ENCODE measurements around the gene CNNM2.
A peak's percentile ranks its signal among the peaks of the same experiment; 100 is the strongest.

Gene CNNM2

DNA sequence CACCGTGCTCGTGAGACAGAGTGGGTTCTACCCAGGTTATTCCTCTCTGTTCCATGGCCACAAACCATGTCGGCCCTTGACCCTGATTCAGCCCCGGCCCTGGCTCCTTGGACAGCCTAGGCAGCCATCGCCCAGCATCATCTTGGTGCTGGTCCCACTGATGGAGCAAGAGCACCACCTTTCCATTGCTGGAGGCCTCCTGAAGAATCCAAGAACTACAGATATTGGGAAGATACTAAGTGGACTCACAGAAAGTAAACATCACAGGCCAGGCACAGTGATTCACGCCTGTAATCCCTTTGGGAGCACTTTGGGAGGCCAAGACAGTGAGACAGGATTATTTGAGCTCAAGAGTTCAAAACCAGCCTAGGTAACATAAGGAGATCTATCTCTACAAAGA is 149.9 kb downstream of the CNNM2 start:
- Mint-ChIP-seq H3K4me1 (no peaks in the 10 kb centered on the region), H3K27me3 (ENCODE audit: low read depth) (no peaks in the 10 kb centered on the region), H3K36me3 (ENCODE audit: low read depth) (peaks cover 4% of the 10 kb centered on the region), H3K9me3 (no peaks in the 10 kb centered on the region), H3K4me3 (no peak overlapping the region), H3K27ac (no peak overlapping the region)
- TF ChIP-seq, protein P1, sequence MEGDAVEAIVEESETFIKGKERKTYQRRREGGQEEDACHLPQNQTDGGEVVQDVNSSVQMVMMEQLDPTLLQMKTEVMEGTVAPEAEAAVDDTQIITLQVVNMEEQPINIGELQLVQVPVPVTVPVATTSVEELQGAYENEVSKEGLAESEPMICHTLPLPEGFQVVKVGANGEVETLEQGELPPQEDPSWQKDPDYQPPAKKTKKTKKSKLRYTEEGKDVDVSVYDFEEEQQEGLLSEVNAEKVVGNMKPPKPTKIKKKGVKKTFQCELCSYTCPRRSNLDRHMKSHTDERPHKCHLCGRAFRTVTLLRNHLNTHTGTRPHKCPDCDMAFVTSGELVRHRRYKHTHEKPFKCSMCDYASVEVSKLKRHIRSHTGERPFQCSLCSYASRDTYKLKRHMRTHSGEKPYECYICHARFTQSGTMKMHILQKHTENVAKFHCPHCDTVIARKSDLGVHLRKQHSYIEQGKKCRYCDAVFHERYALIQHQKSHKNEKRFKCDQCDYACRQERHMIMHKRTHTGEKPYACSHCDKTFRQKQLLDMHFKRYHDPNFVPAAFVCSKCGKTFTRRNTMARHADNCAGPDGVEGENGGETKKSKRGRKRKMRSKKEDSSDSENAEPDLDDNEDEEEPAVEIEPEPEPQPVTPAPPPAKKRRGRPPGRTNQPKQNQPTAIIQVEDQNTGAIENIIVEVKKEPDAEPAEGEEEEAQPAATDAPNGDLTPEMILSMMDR (IDR thresholded peaks at IDR 0.05; ENCODE audit: unreplicated experiment in 3 of 3), result no peak

DNA sequence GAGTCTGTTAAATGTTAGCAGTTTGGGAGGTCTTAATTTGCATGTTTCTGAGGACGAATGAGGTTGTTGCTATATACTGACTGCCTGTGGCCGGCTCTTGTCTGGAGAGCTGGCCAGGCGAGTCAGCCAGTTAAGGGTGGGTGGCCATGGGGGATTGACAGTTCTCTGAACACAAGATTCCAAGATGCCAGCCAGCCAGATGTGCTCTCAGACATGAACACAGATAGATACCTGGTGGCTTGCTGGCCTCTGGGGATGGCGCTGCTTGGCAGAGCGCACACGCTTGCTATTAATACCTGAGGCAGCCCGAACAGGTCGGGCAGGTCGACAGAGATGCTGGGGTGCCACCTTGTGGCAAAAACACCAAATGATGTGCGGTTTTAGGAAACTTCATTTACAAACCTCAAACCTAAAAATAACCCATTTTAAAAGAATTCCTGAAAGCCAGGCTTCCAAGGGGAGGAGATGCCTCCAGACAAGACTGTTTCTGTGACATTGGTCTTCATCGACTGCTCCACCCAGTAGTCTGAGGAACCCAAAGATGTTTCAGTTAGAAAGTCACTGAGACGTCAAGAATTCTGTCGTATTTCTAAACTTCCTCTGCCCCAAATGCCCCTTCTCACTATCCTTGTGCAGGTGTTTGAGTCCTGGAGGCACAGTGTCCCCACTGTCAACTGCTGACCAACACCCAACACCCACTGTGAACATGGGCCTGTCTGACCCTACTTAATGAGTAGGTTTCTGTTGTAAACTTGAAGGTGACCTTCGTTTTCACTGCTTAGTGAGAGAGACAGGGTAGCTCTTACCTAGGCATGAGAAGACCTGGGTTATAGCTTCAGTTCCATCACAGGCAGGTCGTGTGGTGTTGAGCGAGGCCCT is 151.6 kb downstream of the CNNM2 start:
- H3K4me1 Mint-ChIP-seq, result no peaks in the 10 kb centered on the region
- no peaks in the 10 kb centered on the region for H3K27me3 Mint-ChIP-seq (ENCODE audit: low read depth)
- no peak overlapping the region for H3K4me3 Mint-ChIP-seq
- no peaks in the 10 kb centered on the region for H3K9me3 Mint-ChIP-seq
- H3K27ac Mint-ChIP-seq, result no peak overlapping the region
- TF ChIP-seq, protein P1 (IDR thresholded peaks at IDR 0.05; ENCODE audit: unreplicated experiment in 3 of 3), result peak; percentile 72 to 81 (median 72)
- peaks cover 4% of the 10 kb centered on the region for H3K36me3 Mint-ChIP-seq (ENCODE audit: low read depth)

DNA sequence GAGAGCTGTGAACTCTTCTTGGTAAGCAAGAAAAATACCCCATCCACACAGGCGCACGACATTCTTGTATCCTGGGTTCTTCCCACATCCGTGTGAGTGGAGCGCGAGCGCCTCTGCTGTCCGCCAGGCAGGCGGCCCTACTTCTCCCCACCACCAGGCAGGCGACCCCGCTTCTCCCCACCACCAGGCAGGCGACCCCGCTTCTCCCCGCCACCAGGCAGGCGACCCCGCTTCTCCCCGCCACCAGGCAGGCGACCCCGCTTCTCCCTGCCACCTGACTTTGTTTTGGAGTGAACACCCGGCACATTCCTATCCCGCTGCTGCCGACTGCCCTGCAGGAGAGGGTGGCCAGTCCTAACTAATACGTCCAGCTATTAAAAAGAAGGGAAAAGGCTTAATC is 154.2 kb downstream of the CNNM2 start:
- Mint-ChIP-seq H3K27ac (no peak overlapping the region), H3K27me3 (ENCODE audit: low read depth) (no peaks in the 10 kb centered on the region), H3K9me3 (no peaks in the 10 kb centered on the region), H3K4me3 (no peak overlapping the region), H3K4me1 (no peaks in the 10 kb centered on the region), H3K36me3 (ENCODE audit: low read depth) (peaks cover 20% of the 10 kb centered on the region)
- TF ChIP-seq, protein P1 (IDR thresholded peaks at IDR 0.05; ENCODE audit: unreplicated experiment in 3 of 3), result no peak

DNA sequence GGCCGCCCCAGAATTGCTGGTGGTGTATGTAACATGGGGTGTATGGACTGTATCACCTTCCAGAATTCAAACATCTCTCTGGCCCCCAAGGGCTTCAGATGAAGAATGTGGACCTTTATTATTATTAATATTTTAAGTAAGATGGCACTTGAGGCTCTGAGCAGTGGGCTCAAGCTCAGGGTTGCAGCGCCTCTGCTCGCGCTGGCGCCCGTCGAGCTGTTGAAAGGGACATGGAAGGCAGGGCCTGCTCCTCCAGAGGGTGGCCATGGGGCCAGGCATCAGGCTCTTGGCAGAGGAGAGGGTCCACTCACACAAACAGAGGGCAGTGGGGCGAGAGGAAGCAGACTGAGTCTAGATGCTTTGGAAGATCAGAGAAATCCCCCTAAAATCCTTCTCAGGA is 154.8 kb downstream of the CNNM2 start:
- Mint-ChIP-seq H3K27me3 (ENCODE audit: low read depth) (peaks cover 2% of the 10 kb centered on the region), H3K27ac (no peak overlapping the region), H3K36me3 (ENCODE audit: low read depth) (peaks cover 27% of the 10 kb centered on the region), H3K4me1 (no peaks in the 10 kb centered on the region), H3K4me3 (no peak overlapping the region), H3K9me3 (no peaks in the 10 kb centered on the region)
- TF ChIP-seq, protein P1 (IDR thresholded peaks at IDR 0.05; ENCODE audit: unreplicated experiment in 3 of 3), result no peak

DNA sequence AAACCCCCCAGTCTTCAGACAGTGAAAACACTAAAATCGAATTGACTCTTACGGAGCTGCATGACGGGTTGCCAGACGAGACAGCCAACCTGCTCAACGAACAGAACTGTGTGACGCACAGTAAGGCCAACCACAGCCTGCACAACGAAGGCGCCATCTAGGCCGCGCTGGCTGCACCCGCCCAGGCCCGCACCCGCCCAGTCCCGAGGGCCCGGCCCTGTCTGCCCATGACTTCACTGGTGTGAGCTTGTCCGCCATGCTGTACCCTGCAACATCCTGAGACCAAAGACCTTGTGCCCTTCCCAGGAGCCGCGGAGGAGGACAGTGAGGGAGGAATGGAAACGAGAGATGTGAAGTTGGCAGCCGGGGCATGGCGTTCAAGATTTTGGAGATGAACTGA is 158.9 kb downstream of the CNNM2 start:
- H3K9me3 Mint-ChIP-seq, result no peaks in the 10 kb centered on the region
- no peak overlapping the region for H3K27ac Mint-ChIP-seq
- H3K4me1 Mint-ChIP-seq, result no peaks in the 10 kb centered on the region
- H3K36me3 Mint-ChIP-seq (ENCODE audit: low read depth), result peaks cover 38% of the 10 kb centered on the region
- no peak overlapping the region for H3K4me3 Mint-ChIP-seq
- TF ChIP-seq, protein P1 (IDR thresholded peaks at IDR 0.05; ENCODE audit: unreplicated experiment in 3 of 3), result no peak
- peaks cover 3% of the 10 kb centered on the region for H3K27me3 Mint-ChIP-seq (ENCODE audit: low read depth)

Data from nephron (organoid).